PC-3 (cell line): ENCODE data around the gene KCNJ6. TPM values are rescaled to one million over a fixed set of nuclear protein-coding genes. Genes with fewer than 3 reads are reported as not detected.
A peak's percentile ranks its signal among the peaks of the same experiment; 100 is the strongest.

Experiments
- ATAC-seq: fragments of 200-7000 bp; cut with Tn5 transposase; 2 replicates; pipeline ENCODE4 v1.9.1; 2020; ENCODE audit warnings: mild to moderate bottlenecking, moderate library complexity
- BruUV-seq: library from RNA; stranded (reverse); fragments of 400-500 nt; replicated peaks from 2 replicates; lab custom pipeline; 2021; lab: Mats Ljungman, UMichigan
- CTCF ChIA-PET: fragments of 300-600 bp; sonication (Branson Sonifier 250); formaldehyde crosslinking; loops from one replicate; lab custom pipeline; 2022; ENCODE audit warnings: antibody characterized with exemption; lab: Charles Lee
- POLR2A ChIA-PET: fragments of 300-600 bp; sonication (Branson Sonifier 250); formaldehyde crosslinking; loops from one replicate; lab custom pipeline; 2022; ENCODE audit warnings: antibody characterized with exemption; ENCODE audit not compliant: unreplicated experiment; lab: Charles Lee
- DNase-seq: peaks from one replicate; pipeline ENCODE4 v3.0.0-alpha.2; 2015
- H2AFZ ChIP-seq: fragments of 300-600 bp; sonication (generic); 2 replicates; pipeline ENCODE4 v1.6.0; 2016; ENCODE audit warnings: antibody characterized with exemption, low read length
- H3F3A ChIP-seq: fragments of 300-600 bp; sonication (generic); one replicate; pipeline ENCODE4 v1.6.0; 2017; ENCODE audit warnings: antibody characterized with exemption, low read length, control low read depth, mild to moderate bottlenecking; ENCODE audit not compliant: unreplicated experiment
- H3K27ac ChIP-seq: fragments of 300-600 bp; sonication (generic); 2 replicates; pipeline ENCODE4 v1.5.1; 2016; ENCODE audit warnings: mild to moderate bottlenecking, low read length
- H3K27me3 ChIP-seq: fragments of 300-600 bp; sonication (generic); 2 replicates; pipeline ENCODE4 v1.6.1; 2016; ENCODE audit warnings: low read length, mixed read lengths
- H3K36me3 ChIP-seq: fragments of 300-600 bp; sonication (generic); 2 replicates; pipeline ENCODE4 v1.6.1; 2016; ENCODE audit warnings: low read depth, mixed run types, low read length, mixed read lengths
- H3K4me1 ChIP-seq: fragments of 300-600 bp; sonication (generic); 2 replicates; pipeline ENCODE4 v1.5.1; 2016; ENCODE audit warnings: low read length; ENCODE audit not compliant: insufficient read depth
- H3K4me2 ChIP-seq: fragments of 300-600 bp; sonication (generic); 2 replicates; pipeline ENCODE4 v1.6.0; 2016; ENCODE audit warnings: low read length
- H3K4me3 ChIP-seq: fragments of 300-600 bp; sonication (generic); 2 replicates; pipeline ENCODE4 v1.5.1; 2016; ENCODE audit warnings: mild to moderate bottlenecking, low read length, mixed read lengths
- H3K79me2 ChIP-seq: fragments of 300-600 bp; sonication (generic); 2 replicates; pipeline ENCODE4 v1.6.1; 2017; ENCODE audit warnings: low read length, mixed read lengths
- H3K9ac ChIP-seq: fragments of 300-600 bp; sonication (generic); 2 replicates; pipeline ENCODE4 v1.6.0; 2016; ENCODE audit warnings: mild to moderate bottlenecking, low read length
- H3K9me2 ChIP-seq: fragments of 300-600 bp; sonication (generic); replicated peaks from 2 replicates; pipeline ENCODE4 v1.6.1; 2016; ENCODE audit warnings: mixed run types, low read length, mixed read lengths
- H3K9me3 ChIP-seq: fragments of 300-600 bp; sonication (generic); 2 replicates; pipeline ENCODE4 v1.6.1; 2016; ENCODE audit warnings: low read length, mixed read lengths
- H4K20me1 ChIP-seq: fragments of 300-600 bp; sonication (generic); 2 replicates; pipeline ENCODE4 v1.6.1; 2016; ENCODE audit warnings: low read length, mixed read lengths
- EZH2 ChIP-seq: fragments of 300-600 bp; sonication (generic); IDR thresholded peaks from one replicate; pipeline ENCODE4 v1.6.1; 2017; ENCODE audit warnings: antibody characterized with exemption, mild to moderate bottlenecking, low read length; ENCODE audit not compliant: unreplicated experiment
- EZH2phosphoT487 ChIP-seq: fragments of 300-600 bp; sonication (generic); IDR thresholded peaks from 2 replicates; pipeline ENCODE4 v1.6.1; 2018; ENCODE audit warnings: mild to moderate bottlenecking, antibody characterized with exemption, low read length, borderline replicate concordance
- intact Hi-C: fragments of 100-400 bp; cut with micrococcal nuclease; formaldehyde crosslinking; loops from 2 replicates; pipeline ENCODE4 v1.9.0; 2023
- total RNA-seq: library from RNA; depleted of rRNA; stranded (reverse); fragments of >200 nt; gene quantifications from 2 replicates; pipeline ENCODE4 v1.2.3, GENCODE V29; 2014
- TF ChIP-seq, protein P1 (sequence below): fragments of 300-600 bp; sonication (generic); conservative IDR thresholded peaks from 2 replicates; pipeline ENCODE4 v1.5.1; 2017; ENCODE audit warnings: antibody characterized with exemption, low read depth, mild to moderate bottlenecking, low read length

KCNJ6 gene
- total RNA-seq, 1 experiment from 2014 or later: not detected

DNA sequence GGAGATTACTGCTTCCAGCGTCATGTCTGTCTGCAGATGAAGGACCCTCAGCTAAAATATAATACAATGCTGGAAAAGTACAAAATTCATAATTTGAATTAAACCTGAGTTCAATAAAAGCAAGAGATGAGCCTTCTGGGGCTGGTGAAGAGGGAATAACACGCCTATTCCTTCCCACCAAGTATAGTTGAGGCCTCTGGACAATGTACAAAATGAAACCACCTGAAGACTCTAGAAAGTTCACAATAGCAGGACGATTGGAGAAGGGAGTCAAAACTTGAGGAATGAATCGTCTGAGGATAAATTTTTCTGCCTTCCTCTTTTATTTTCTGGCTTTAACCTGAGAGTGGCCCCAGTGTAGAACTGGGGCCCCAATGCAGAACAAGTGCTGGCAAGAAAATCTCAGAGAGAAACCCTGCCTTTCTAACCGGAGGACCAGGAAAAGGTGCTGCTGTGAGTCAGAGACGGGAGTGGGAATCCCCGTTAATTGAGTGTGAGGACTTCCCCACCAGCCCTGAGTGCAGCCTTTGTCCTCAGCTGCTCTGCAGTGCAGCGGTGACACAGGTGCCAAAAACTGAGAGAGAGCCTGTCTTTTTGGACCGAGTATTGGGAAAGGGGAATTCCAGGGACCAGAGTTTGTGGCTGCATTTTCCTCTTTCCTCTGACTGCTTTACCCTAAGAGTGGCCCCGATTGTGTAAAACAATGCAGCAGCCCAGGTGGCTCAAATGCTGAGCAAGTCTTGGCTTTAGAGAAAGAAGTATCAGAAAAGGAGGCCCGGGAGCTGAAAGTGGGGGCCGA, 284.7 kb downstream of the KCNJ6 start:
- H3K9ac ChIP-seq: no peak overlapping the region
- CTCF ChIA-PET: no interaction called here
- POLR2A ChIA-PET: no interaction called here
- no peaks in the 10 kb centered on the region for H3K27me3 ChIP-seq
- no peaks in the 10 kb centered on the region for H3F3A ChIP-seq
- no peaks in the 10 kb centered on the region for H3K79me2 ChIP-seq
- peaks cover 9% of the 10 kb centered on the region for H3K4me1 ChIP-seq
- H3K27ac ChIP-seq: no peak overlapping the region
- BruUV-seq: no TSS peak
- TF ChIP-seq, protein P1, sequence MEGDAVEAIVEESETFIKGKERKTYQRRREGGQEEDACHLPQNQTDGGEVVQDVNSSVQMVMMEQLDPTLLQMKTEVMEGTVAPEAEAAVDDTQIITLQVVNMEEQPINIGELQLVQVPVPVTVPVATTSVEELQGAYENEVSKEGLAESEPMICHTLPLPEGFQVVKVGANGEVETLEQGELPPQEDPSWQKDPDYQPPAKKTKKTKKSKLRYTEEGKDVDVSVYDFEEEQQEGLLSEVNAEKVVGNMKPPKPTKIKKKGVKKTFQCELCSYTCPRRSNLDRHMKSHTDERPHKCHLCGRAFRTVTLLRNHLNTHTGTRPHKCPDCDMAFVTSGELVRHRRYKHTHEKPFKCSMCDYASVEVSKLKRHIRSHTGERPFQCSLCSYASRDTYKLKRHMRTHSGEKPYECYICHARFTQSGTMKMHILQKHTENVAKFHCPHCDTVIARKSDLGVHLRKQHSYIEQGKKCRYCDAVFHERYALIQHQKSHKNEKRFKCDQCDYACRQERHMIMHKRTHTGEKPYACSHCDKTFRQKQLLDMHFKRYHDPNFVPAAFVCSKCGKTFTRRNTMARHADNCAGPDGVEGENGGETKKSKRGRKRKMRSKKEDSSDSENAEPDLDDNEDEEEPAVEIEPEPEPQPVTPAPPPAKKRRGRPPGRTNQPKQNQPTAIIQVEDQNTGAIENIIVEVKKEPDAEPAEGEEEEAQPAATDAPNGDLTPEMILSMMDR: no peak
- TF ChIP-seq EZH2phosphoT487 (no peak), EZH2 (no peak)
- no peak overlapping the region for H3K4me3 ChIP-seq
- peak; percentile 5 for DNase-seq
- peaks cover 14% of the 10 kb centered on the region for H3K9me3 ChIP-seq
- no peaks in the 10 kb centered on the region for H3K9me2 ChIP-seq
- peak; percentile 28 for ATAC-seq
- intact Hi-C loops: no loop called here
- H2AFZ ChIP-seq: peak overlapping the region; percentile 45
- peak overlapping the region; percentile 17 for H3K4me2 ChIP-seq
- H3K36me3 ChIP-seq: no peaks in the 10 kb centered on the region; the same call in 1 of the 2 replicates
- H4K20me1 ChIP-seq: no peaks in the 10 kb centered on the region

DNA sequence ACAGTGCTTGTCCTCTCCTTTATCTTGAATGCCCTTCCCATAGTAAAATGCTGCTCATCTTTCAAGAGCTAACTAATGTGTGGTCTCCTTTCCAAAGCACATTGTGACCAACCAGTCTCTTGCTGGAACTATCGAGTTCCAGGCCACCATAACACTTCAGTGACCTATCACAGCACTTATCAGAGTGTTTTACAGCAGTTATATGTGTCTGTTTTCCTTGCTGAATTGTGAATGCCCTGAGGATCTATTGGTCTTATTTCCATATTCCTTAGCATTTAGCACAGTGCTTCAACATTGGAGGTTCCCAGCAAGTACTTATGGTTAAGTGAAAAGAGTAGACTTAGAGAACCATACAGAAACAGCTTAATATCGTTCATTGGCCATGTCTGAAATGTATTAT, 285.4 kb downstream of the KCNJ6 start:
- DNase-seq: no peak
- H2AFZ ChIP-seq: 0 out of 2 replicates have a peak overlapping the region, but pooled peaks have one; percentile 45
- H3K27ac ChIP-seq: no peak overlapping the region
- no peaks in the 10 kb centered on the region for H3K27me3 ChIP-seq
- no peaks in the 10 kb centered on the region for H3K9me2 ChIP-seq
- H3K4me3 ChIP-seq: no peak overlapping the region
- no peaks in the 10 kb centered on the region for H3K79me2 ChIP-seq
- intact Hi-C loops: no loop called here
- no peaks in the 10 kb centered on the region for H3F3A ChIP-seq
- no peaks in the 10 kb centered on the region; the same call in 1 of the 2 replicates for H3K36me3 ChIP-seq
- no peak for ATAC-seq
- POLR2A ChIA-PET: interaction anchor here (0.5 kb wide), 1 partner anchor 11 kb away, joined by 5 read pairs; no protein-coding TSS in a partner anchor
- H3K9ac ChIP-seq: no peak overlapping the region
- no peak overlapping the region; the same call in 1 of the 2 replicates for H3K4me2 ChIP-seq
- no TSS peak for BruUV-seq
- no peak for TF ChIP-seq EZH2phosphoT487
- TF ChIP-seq, protein P1: no peak
- no peak for TF ChIP-seq EZH2
- H4K20me1 ChIP-seq: no peaks in the 10 kb centered on the region
- H3K9me3 ChIP-seq: peaks cover 14% of the 10 kb centered on the region
- CTCF ChIA-PET: no interaction called here
- H3K4me1 ChIP-seq: peaks cover 3% of the 10 kb centered on the region

DNA sequence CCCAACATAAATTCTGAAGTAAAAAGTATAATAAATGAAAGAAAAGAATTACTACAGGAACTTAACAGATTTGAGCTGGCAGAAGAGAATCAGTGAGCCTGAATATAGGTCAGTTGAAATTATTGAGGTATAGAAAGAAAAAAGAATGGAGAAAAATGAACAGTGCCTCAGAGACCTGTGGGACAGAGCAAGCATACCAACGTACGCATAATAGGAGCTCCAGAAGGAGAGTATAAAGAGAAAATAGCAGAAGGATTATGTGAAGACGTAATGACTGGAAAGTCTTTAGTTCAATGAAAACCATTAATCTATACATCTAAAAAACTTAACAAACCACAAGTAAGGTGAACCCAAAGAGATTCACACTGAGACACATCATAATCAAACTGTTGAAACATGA, 287.9 kb downstream of the KCNJ6 start:
- ATAC-seq (no peak), DNase-seq (no peak)
- intact Hi-C loops: no loop called here
- Histone ChIP-seq H3K27me3 (no peaks in the 10 kb centered on the region), H3K4me2 (no peak overlapping the region), H4K20me1 (no peaks in the 10 kb centered on the region), H2AFZ (no peak overlapping the region), H3K4me3 (no peak overlapping the region), H3K36me3 (no peaks in the 10 kb centered on the region; the same call in 1 of the 2 replicates), H3K9me3 (peaks cover 5% of the 10 kb centered on the region; the same call in 1 of the 2 replicates), H3K79me2 (no peaks in the 10 kb centered on the region), H3K9me2 (no peaks in the 10 kb centered on the region), H3K27ac (no peak overlapping the region), H3K4me1 (no peaks in the 10 kb centered on the region), H3K9ac (no peak overlapping the region), H3F3A (no peaks in the 10 kb centered on the region)
- no peak for TF ChIP-seq EZH2
- TF ChIP-seq, protein P1: no peak
- no peak for TF ChIP-seq EZH2phosphoT487
- ChIA-PET CTCF (no interaction called here), POLR2A (no interaction called here)
- no TSS peak for BruUV-seq
